ENCODE measurements around the gene SCAMP1.

Gene SCAMP1

DNA sequence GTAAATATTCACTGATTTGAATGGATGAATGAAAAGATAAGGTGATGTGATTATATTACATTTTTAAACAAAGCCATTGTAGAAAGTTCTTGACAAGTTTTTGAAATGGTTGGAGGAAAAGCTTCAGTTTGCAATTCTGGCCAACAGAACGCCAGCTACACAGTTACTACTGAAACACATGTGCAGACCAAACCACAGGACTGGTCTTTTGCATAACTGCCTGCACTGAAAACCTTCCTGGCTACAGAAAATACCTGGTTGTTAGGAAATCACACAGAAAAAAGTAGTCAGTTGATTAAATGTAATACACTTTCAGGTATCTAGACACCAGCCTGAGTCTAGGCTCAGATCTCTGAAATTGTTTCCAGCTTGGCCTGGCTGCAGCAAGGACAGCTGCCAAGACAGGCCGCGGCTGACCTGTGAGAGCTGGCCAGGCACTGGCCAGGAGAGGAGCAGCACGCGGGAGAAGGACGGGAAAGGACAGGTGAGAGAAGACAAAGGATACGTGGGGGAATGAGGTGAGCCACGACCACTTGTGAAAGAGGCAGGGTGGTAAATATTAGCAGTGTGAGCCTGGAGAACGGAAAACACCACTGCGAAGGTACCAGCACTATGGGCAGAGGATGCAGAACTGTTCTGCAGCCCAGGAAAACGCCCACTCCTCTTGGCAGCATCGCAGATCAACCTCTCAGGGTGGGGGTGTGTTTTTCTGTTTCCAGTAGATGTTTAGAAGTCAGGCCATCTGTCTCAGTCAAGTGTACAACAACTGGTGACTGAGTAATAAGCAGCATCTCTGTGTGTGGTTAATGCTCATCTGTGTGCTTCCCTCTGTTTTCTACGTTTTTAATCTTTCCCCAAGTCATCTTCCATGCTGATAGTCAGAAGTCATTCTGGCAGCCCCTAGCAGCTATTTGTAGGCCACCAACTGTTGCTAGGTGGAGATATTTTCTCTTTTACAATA is 137.4 kb downstream of the SCAMP1 start:
- H3K36me3 ChIP-seq (ENCODE audit: control insufficient read depth in 4 of 4, insufficient read depth in 4 of 4, low read length in 3 of 4), result peaks cover 0 to 8% (median 0%) of the 10 kb centered on the region in 4 experiments
- DNase-seq, result peak in 2 of 3 donors; percentile 80 to 86
- H3K4me3 ChIP-seq (ENCODE audit: control insufficient read depth in 1 of 7, extremely low read depth in 1 of 7, insufficient read depth in 4 of 7, low read depth in 2 of 7, low read length in 6 of 7), result peak overlapping the region in 2 of 7 experiments; percentile 4 to 48
- no peaks in the 10 kb centered on the region for H3K9me3 ChIP-seq (ENCODE audit: control extremely low read depth in 1 of 5, control insufficient read depth in 4 of 5, insufficient read depth in 2 of 5, low read depth in 1 of 5, low read length in 4 of 5)
- ChIA-PET POLR2A (interaction anchor here (0.8 kb wide), 1 partner anchor 30 kb away, joined by 3 read pairs; no protein-coding TSS in a partner anchor), CTCF (interaction anchor here (0.6 to 4.8 kb wide), 4 partner anchors 12 to 121 kb away, joined by 3 to 33 read pairs (median 9); no protein-coding TSS in a partner anchor)
- H3K27me3 ChIP-seq (replicated peaks in 2 of 5; ENCODE audit: control insufficient read depth in 4 of 5, insufficient read depth in 5 of 5, low read length in 4 of 5), result no peaks in the 10 kb centered on the region
- peak overlapping the region; percentile 48 to 74 for H3K27ac ChIP-seq (ENCODE audit: insufficient read depth in 1 of 2, low read depth in 1 of 2, low read length in 2 of 2, poor library complexity in 1 of 2, severe bottlenecking in 2 of 2)
- peaks cover 47 to 100% (median 72%) of the 10 kb centered on the region in 4 experiments for H3K4me1 ChIP-seq (ENCODE audit: control extremely low read depth in 1 of 4, control insufficient read depth in 4 of 4, insufficient read depth in 4 of 4, low read length in 3 of 4)
- WGBS (ENCODE audit: insufficient coverage), result 52% methylated on average over 11 of the region's 13 CpGs

DNA sequence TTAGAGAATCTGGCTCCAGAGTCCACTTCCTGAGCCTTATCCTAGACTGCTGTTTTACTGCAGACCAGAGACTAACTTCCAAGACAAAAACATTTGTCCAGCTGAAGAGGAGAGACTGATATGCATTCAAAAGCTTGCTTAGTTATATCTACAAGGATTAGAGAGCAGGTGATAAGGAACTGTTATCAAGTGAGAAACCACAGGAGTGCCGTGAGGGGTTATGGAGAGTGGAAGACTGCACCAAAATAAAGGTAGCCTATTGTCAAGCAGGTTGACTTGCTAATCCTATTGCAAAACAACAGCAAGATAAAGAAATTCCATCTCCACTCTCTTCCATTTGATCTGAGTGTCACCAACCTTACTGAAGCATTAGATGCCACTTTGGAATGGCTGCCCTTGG is 139.1 kb downstream of the SCAMP1 start:
- Histone ChIP-seq H3K4me1 (ENCODE audit: control extremely low read depth in 1 of 4, control insufficient read depth in 4 of 4, insufficient read depth in 4 of 4, low read length in 3 of 4) (peaks cover 52 to 99% (median 73%) of the 10 kb centered on the region in 4 experiments), H3K4me3 (ENCODE audit: control insufficient read depth in 1 of 7, extremely low read depth in 1 of 7, insufficient read depth in 4 of 7, low read depth in 2 of 7, low read length in 6 of 7) (peak overlapping the region in 1 of 7 experiments; percentile 10), H3K27me3 (replicated peaks in 2 of 5; ENCODE audit: control insufficient read depth in 4 of 5, insufficient read depth in 5 of 5, low read length in 4 of 5) (no peaks in the 10 kb centered on the region), H3K36me3 (ENCODE audit: control insufficient read depth in 4 of 4, insufficient read depth in 4 of 4, low read length in 3 of 4) (no peaks in the 10 kb centered on the region), H3K9me3 (ENCODE audit: control extremely low read depth in 1 of 5, control insufficient read depth in 4 of 5, insufficient read depth in 2 of 5, low read depth in 1 of 5, low read length in 4 of 5) (no peaks in the 10 kb centered on the region), H3K27ac (ENCODE audit: insufficient read depth in 1 of 2, low read depth in 1 of 2, low read length in 2 of 2, poor library complexity in 1 of 2, severe bottlenecking in 2 of 2) (no peak overlapping the region)
- ChIA-PET CTCF (no interaction called here), POLR2A (no interaction called here)
- no peak for DNase-seq
- 100% methylated on average over 1 of the region's 1 CpG for WGBS (ENCODE audit: insufficient coverage)

DNA sequence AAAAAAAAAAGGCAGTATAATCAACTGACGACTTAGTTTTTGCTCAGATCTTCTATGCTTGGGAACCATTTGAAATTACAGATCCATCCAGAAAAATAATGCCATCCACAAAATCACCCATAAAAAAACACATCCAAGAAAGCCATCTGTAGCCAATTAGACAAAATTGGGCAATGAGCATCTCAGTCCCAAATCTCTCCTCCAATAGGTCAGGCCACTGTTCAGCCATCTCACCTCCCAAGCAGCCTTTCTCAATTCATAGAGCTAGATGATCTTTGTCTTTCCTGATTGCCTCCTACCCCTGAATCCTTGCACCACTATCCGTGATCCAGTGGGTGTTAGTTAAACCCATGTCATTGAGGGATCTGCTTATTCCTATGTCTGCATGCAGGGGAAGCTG is 139.6 kb downstream of the SCAMP1 start:
- Histone ChIP-seq H3K27ac (ENCODE audit: insufficient read depth in 1 of 2, low read depth in 1 of 2, low read length in 2 of 2, poor library complexity in 1 of 2, severe bottlenecking in 2 of 2) (no peak overlapping the region), H3K9me3 (ENCODE audit: control extremely low read depth in 1 of 5, control insufficient read depth in 4 of 5, insufficient read depth in 2 of 5, low read depth in 1 of 5, low read length in 4 of 5) (no peaks in the 10 kb centered on the region), H3K4me3 (ENCODE audit: control insufficient read depth in 1 of 7, extremely low read depth in 1 of 7, insufficient read depth in 4 of 7, low read depth in 2 of 7, low read length in 6 of 7) (no peak overlapping the region), H3K27me3 (replicated peaks in 2 of 5; ENCODE audit: control insufficient read depth in 4 of 5, insufficient read depth in 5 of 5, low read length in 4 of 5) (no peaks in the 10 kb centered on the region), H3K4me1 (ENCODE audit: control extremely low read depth in 1 of 4, control insufficient read depth in 4 of 4, insufficient read depth in 4 of 4, low read length in 3 of 4) (peaks cover 47 to 99% (median 76%) of the 10 kb centered on the region in 4 experiments), H3K36me3 (ENCODE audit: control insufficient read depth in 4 of 4, insufficient read depth in 4 of 4, low read length in 3 of 4) (peaks cover 0 to 3% (median 0%) of the 10 kb centered on the region in 4 experiments)
- DNase-seq, result no peak
- POLR2A ChIA-PET, result no interaction called here
- CTCF ChIA-PET, result no interaction called here
- WGBS (ENCODE audit: insufficient coverage), result 83% methylated on average over 1 of the region's 2 CpGs

DNA sequence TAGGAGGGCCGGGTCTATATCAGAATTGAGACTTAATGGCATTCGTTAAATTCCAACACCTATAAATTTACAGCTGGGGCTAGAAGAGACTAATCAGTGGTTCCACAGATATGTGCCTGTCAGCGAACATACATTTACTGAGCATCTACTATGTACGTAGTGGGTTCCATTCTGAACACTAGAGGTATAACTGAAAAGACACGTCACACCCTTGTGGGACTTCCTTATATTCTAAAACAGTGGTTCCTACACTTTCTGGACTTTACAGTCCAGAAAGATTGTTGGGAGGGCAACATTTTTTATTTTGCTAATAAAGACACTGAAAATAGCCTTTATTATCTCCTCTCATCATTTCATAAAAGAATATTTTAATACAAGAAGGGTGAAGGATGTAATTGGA is 140.5 kb downstream of the SCAMP1 start:
- H3K9me3 ChIP-seq (ENCODE audit: control extremely low read depth in 1 of 5, control insufficient read depth in 4 of 5, insufficient read depth in 2 of 5, low read depth in 1 of 5, low read length in 4 of 5), result no peaks in the 10 kb centered on the region
- POLR2A ChIA-PET, result no interaction called here
- DNase-seq, result no peak
- CTCF ChIA-PET, result interaction anchor here (0.6 to 1.6 kb wide), 3 partner anchors 11 to 405 kb away, joined by 4 to 5 read pairs (median 4); no protein-coding TSS in a partner anchor
- peak overlapping the region in 1 of 2 experiments; percentile 65 for H3K27ac ChIP-seq (ENCODE audit: insufficient read depth in 1 of 2, low read depth in 1 of 2, low read length in 2 of 2, poor library complexity in 1 of 2, severe bottlenecking in 2 of 2)
- peaks cover 47 to 99% (median 76%) of the 10 kb centered on the region in 4 experiments for H3K4me1 ChIP-seq (ENCODE audit: control extremely low read depth in 1 of 4, control insufficient read depth in 4 of 4, insufficient read depth in 4 of 4, low read length in 3 of 4)
- no peak overlapping the region for H3K4me3 ChIP-seq (ENCODE audit: control insufficient read depth in 1 of 7, extremely low read depth in 1 of 7, insufficient read depth in 4 of 7, low read depth in 2 of 7, low read length in 6 of 7)
- H3K27me3 ChIP-seq (replicated peaks in 2 of 5; ENCODE audit: control insufficient read depth in 4 of 5, insufficient read depth in 5 of 5, low read length in 4 of 5), result no peaks in the 10 kb centered on the region
- peaks cover 0 to 4% (median 0%) of the 10 kb centered on the region in 4 experiments for H3K36me3 ChIP-seq (ENCODE audit: control insufficient read depth in 4 of 4, insufficient read depth in 4 of 4, low read length in 3 of 4)
- 100% methylated on average over 1 of the region's 5 CpGs for WGBS (ENCODE audit: insufficient coverage)

DNA sequence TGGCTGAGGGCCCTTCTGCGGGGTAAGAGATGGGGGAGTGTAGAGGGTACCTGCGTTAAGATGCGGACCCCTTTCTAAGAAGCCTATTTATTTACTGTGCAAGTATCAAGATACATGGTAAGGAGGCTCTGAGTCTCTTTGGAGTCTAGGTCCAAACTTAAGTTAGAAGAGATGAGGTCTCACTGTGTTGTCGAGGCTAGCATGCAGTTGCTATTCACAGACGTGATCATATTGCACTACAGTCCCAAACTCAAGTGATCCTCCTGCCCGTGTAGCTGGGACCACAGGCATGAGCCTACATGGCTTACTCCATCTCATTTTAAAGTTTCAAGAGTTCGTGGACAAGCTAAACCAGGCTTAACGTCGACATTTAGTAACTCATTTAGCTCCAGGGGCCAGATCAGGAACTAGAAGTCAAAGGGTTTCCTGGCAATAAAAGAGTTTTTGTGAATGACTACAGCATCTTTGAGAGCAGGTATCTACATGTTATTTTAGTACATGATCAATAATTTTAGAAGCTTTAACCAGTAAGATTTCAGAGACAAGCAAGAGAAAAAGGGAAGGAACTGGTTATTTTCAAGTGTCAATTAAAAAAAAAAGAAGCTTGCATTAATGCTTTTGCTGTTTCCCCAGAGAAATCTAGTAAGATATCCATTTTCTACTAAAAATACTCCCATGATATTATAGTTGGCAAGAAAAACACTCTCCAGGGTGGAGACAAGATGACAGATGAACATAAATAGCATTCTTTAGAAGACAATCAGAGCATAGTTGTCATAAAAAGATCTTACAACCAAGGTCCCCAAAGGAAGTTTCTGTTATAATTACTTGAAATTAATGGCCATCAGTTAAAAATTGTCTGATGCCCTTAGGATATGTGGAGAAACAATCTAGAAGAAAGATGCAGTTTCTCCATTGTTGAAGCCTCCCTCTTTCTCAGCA is 141.3 kb downstream of the SCAMP1 start:
- Histone ChIP-seq H3K9me3 (ENCODE audit: control extremely low read depth in 1 of 5, control insufficient read depth in 4 of 5, insufficient read depth in 2 of 5, low read depth in 1 of 5, low read length in 4 of 5) (no peaks in the 10 kb centered on the region), H3K27ac (ENCODE audit: insufficient read depth in 1 of 2, low read depth in 1 of 2, low read length in 2 of 2, poor library complexity in 1 of 2, severe bottlenecking in 2 of 2) (peak overlapping the region; percentile 21 to 65), H3K36me3 (ENCODE audit: control insufficient read depth in 4 of 4, insufficient read depth in 4 of 4, low read length in 3 of 4) (peaks cover 0 to 5% (median 0%) of the 10 kb centered on the region in 4 experiments), H3K27me3 (replicated peaks in 2 of 5; ENCODE audit: control insufficient read depth in 4 of 5, insufficient read depth in 5 of 5, low read length in 4 of 5) (no peaks in the 10 kb centered on the region), H3K4me3 (ENCODE audit: control insufficient read depth in 1 of 7, extremely low read depth in 1 of 7, insufficient read depth in 4 of 7, low read depth in 2 of 7, low read length in 6 of 7) (peak overlapping the region in 2 of 7 experiments; percentile 5 to 8), H3K4me1 (ENCODE audit: control extremely low read depth in 1 of 4, control insufficient read depth in 4 of 4, insufficient read depth in 4 of 4, low read length in 3 of 4) (peaks cover 46 to 99% (median 76%) of the 10 kb centered on the region in 4 experiments)
- DNase-seq, result peak in 1 of 3 donors; percentile 37
- 34% methylated on average over 7 of the region's 9 CpGs for WGBS (ENCODE audit: insufficient coverage)
- ChIA-PET CTCF (interaction anchor here (0.6 to 1.6 kb wide), 4 partner anchors 10 to 405 kb away, joined by 3 to 5 read pairs (median 4); no protein-coding TSS in a partner anchor), POLR2A (no interaction called here)

DNA sequence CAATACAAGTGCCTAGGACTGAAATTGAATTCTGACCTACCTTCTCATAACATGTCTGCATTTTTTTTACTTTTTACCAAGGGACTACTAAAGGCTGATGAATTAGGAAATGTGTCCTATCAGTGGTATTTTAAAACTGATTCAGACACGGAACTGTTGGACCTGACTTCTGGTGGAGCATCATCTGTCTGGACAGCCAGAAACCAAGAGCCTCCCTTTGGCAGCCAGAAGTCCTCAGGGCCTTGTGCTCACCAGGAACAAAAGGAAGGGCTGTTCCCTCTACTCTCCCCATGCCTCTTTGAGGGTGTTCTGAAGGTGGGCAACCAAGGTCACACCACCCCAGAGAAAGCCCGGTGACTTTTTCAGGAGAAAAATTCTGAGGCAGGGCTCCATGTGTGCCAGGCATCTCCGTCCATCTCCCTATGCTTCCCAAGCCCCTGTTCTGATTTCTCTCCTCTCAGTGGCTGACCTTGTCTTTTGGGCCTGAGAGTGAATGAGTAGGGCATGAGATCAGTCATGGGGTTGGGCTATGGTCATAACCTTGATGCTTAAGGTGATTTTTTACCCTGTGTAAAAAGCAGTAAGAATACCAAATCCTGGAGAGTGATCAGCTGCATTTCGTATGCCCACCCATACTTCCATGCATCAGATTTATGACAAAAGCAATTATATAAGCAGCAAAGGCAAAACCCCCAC is 143.7 kb downstream of the SCAMP1 start:
- Histone ChIP-seq H3K9me3 (ENCODE audit: control extremely low read depth in 1 of 5, control insufficient read depth in 4 of 5, insufficient read depth in 2 of 5, low read depth in 1 of 5, low read length in 4 of 5) (no peaks in the 10 kb centered on the region), H3K4me3 (ENCODE audit: control insufficient read depth in 1 of 7, extremely low read depth in 1 of 7, insufficient read depth in 4 of 7, low read depth in 2 of 7, low read length in 6 of 7) (peak overlapping the region in 2 of 7 experiments; percentile 9 to 35), H3K27me3 (replicated peaks in 2 of 5; ENCODE audit: control insufficient read depth in 4 of 5, insufficient read depth in 5 of 5, low read length in 4 of 5) (no peaks in the 10 kb centered on the region), H3K27ac (ENCODE audit: insufficient read depth in 1 of 2, low read depth in 1 of 2, low read length in 2 of 2, poor library complexity in 1 of 2, severe bottlenecking in 2 of 2) (peak overlapping the region in 1 of 2 experiments; percentile 46), H3K36me3 (ENCODE audit: control insufficient read depth in 4 of 4, insufficient read depth in 4 of 4, low read length in 3 of 4) (peaks cover 0 to 7% (median 0%) of the 10 kb centered on the region in 4 experiments), H3K4me1 (ENCODE audit: control extremely low read depth in 1 of 4, control insufficient read depth in 4 of 4, insufficient read depth in 4 of 4, low read length in 3 of 4) (peaks cover 54 to 99% (median 69%) of the 10 kb centered on the region in 4 experiments)
- no peak for DNase-seq
- POLR2A ChIA-PET, result no interaction called here
- CTCF ChIA-PET, result interaction anchor here (1.3 to 2.1 kb wide), 4 partner anchors 8 to 33 kb away, joined by 4 to 6 read pairs (median 6); no protein-coding TSS in a partner anchor
- WGBS (ENCODE audit: insufficient coverage), result 80% methylated on average over 2 of the region's 4 CpGs
